ENCODE data around the gene LIN28A.

The LIN28A gene

DNA sequence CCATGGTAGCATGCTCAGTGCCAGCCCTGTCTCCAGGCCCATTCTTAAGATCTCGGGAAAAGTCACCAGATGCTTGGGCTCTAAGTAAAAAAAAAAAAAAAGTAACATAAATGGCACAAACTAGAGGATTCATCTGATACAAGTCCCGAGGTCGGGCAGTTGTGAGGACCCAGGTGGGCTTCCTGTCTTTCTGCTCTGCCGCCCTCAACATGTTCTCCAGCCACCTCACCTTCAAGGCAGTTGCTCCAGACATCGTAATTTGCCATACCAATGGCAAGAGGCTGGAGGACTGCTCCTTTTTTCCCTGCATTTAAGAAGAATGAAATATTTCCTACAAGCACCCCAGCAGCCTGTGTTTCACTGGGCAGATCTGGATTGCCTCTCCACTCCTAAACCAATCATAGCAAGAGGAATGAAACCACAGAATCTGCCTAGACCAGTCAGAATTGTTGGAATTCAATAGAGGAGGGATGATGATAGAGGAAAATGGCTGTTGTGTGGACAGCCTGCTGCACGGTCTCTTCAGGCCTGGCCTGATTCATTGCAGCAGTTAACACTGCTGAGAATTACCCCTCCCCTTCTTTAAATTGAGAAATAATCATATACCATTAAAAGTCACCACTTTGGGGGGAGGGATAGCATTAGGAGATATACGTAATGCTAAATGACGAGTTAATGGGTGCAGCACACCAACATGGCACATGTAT, 67.0 kb downstream of the LIN28A start:
- ATAC-seq (no peak), DNase-seq (no peak)
- peak overlapping the region in 1 of 2 donors; percentile 48 for H3K27ac Mint-ChIP-seq
- peaks cover 41% of the 10 kb centered on the region for H3K4me1 Mint-ChIP-seq
- no peak overlapping the region for H3K4me3 Mint-ChIP-seq
- H3K9me3 Mint-ChIP-seq = no peaks in the 10 kb centered on the region
- no peaks in the 10 kb centered on the region for H3K27me3 Mint-ChIP-seq

DNA sequence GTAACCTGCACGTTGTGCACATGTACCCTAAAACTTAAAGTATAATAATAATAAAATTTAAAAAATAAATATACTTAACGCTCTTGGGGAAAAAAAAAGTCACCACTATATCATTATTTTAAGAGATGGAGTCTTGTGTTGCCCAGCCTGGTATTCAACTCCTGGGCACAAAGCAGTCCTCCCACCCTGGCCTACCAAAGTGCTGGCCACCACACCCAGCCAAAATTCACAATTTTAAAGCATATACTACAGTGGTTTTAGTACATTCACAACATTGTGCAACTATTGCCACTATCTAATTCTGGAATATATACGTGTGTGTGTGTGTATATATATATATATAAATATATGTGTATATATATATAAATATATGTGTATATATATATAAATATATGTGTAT, 67.5 kb downstream of the LIN28A start:
- no peak overlapping the region for H3K4me3 Mint-ChIP-seq
- no peak for ATAC-seq
- no peak for DNase-seq
- no peaks in the 10 kb centered on the region for H3K9me3 Mint-ChIP-seq
- no peaks in the 10 kb centered on the region for H3K27me3 Mint-ChIP-seq
- peaks cover 47% of the 10 kb centered on the region for H3K4me1 Mint-ChIP-seq
- no peak overlapping the region for H3K27ac Mint-ChIP-seq

DNA sequence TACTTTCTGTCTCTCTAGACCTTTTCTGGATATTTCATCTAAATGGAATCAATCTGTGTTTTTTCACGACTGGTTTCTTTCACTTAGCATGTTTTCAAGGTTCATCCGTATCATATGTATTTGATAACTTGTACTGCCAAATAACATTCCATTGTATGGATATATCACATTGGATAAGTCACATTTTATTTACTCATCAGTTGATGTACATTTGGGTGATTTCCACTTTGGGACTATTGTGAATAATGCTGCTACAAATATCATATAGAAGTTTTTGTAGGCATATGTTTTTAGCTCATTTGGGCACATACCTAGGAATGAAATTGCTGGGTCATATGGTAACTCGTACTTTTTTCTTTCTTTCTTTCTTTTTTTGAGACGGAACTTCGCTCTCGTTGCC, 68.4 kb downstream of the LIN28A start:
- H3K27me3 Mint-ChIP-seq = no peaks in the 10 kb centered on the region
- H3K27ac Mint-ChIP-seq = peak overlapping the region in 1 of 2 donors; percentile 1
- DNase-seq = no peak
- peaks cover 45% of the 10 kb centered on the region for H3K4me1 Mint-ChIP-seq
- H3K9me3 Mint-ChIP-seq = no peaks in the 10 kb centered on the region
- no peak for ATAC-seq
- H3K4me3 Mint-ChIP-seq = no peak overlapping the region

All from stimulated activated naive CD8-positive, alpha-beta T cell treated with anti-CD3 and anti-CD28 coated beads, Interleukin-15, amount 100 ng/mL, for 72 hours (primary cell).